Measurements from ENCODE around the gene ALKAL2. TPM values are rescaled to one million over a fixed set of nuclear protein-coding genes. Genes with fewer than 3 reads are reported as not detected.

Gene ALKAL2
- total and polyA plus RNA-seq, 9 of the 15 experiments (the other 6 are each of a cell fraction or from before 2014, with no cell fraction given) = not detected

DNA sequence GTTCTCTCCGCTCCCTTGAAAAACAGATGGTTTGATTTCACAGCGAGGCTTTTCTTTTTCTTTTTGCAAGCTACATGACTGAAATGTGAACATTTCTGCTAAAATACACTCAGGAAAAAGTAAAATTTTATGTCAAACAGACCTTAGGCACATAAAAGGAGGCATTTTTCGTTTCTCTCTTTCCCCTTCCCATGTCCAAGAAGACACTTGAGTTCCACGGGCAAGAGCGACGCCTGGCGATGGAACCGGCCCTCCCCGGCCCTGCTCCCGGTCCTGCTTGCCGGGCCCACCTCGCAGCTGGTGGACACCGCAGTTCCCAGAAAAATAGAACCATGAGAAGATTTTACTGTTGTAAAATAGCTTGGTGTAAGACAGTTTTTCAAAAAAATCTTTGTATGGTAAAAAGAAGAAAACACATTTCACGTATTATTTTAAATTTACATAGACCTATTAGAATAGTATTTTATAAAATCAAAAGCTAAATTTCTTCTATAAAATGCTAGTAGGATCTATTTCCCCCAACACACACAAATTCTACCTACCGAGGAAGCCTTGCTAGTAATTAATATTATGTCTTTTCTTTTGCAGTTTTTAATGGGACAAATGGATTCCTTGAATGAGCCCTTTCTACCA is 2.3 kb upstream of the ALKAL2 start:
- H3K27ac ChIP-seq (ENCODE audit: extremely low read depth, low read depth, low read length) = no peak overlapping the region
- ATAC-seq = peak; percentile 99
- peak overlapping the region; percentile 37 to 66; a peak in 2 of 4 replicates for H3K9ac ChIP-seq (ENCODE audit: insufficient read depth in 1 of 2, low read depth in 2 of 2, low read length in 2 of 2)
- peak overlapping the region; percentile 72 for H3K4me2 ChIP-seq (ENCODE audit: insufficient read depth, low read length)
- no peaks in the 10 kb centered on the region for H3K9me3 ChIP-seq (replicated peaks; ENCODE audit: control insufficient read depth, insufficient read depth, low read depth, low read length)
- peak; percentile 68 to 83 (median 78) for DNase-seq (ENCODE audit: extremely low read depth in 1 of 4, low spot score in 3 of 4)
- H3K27me3 ChIP-seq (ENCODE audit: control insufficient read depth in 2 of 2, insufficient read depth in 2 of 2, low read length in 2 of 2) = peaks cover 0 to under 1% of the 10 kb centered on the region in 2 experiments; a peak in 1 of 5 replicates
- H3K4me3 ChIP-seq = peak overlapping the region; percentile 36
- no peaks in the 10 kb centered on the region for H3K79me2 ChIP-seq (ENCODE audit: control insufficient read depth, insufficient read depth, low read length)
- H3K36me3 ChIP-seq (ENCODE audit: control insufficient read depth, insufficient read depth, low read length) = no peaks in the 10 kb centered on the region
- FAIRE-seq = peak; percentile 37
- H2AFZ ChIP-seq (ENCODE audit: low read depth, low read length) = peak overlapping the region; percentile 61
- in situ Hi-C loops (cut with MboI) = no loop called here
- CTCF ChIA-PET (ENCODE audit: low intra/inter-chr PET ratio) = interaction anchor here (0.6 to 2.9 kb wide), 3 partner anchors 44 to 272 kb away, joined by 3 to 34 read pairs (median 13); no protein-coding TSS in a partner anchor
- peaks cover 0 to 13% of the 10 kb centered on the region in 2 experiments; a peak in 3 of 5 replicates for H3K4me1 ChIP-seq (replicated peaks in 1 of 2; ENCODE audit: control insufficient read depth in 2 of 2, insufficient read depth in 2 of 2, low read length in 2 of 2)
- no peaks in the 10 kb centered on the region for H3K9me1 ChIP-seq (ENCODE audit: control insufficient read depth, insufficient read depth, low read length)
- WGBS (ENCODE audit: insufficient coverage, low coverage, missing lambda C conversion rate) = 2% methylated on average over 12 of the region's 15 CpGs
- POLR2A ChIA-PET = no interaction called here
- no peaks in the 10 kb centered on the region for H4K20me1 ChIP-seq (replicated peaks; ENCODE audit: control insufficient read depth, insufficient read depth, low read length)
- intact Hi-C loops (cut with micrococcal nuclease) = loop anchor here (1.0 kb wide), 2 partner anchors 44 to 118 kb away; no protein-coding TSS in a partner anchor
- BruUV-seq (replicated peaks) = no TSS peak
- TF ChIP-seq, protein P1, sequence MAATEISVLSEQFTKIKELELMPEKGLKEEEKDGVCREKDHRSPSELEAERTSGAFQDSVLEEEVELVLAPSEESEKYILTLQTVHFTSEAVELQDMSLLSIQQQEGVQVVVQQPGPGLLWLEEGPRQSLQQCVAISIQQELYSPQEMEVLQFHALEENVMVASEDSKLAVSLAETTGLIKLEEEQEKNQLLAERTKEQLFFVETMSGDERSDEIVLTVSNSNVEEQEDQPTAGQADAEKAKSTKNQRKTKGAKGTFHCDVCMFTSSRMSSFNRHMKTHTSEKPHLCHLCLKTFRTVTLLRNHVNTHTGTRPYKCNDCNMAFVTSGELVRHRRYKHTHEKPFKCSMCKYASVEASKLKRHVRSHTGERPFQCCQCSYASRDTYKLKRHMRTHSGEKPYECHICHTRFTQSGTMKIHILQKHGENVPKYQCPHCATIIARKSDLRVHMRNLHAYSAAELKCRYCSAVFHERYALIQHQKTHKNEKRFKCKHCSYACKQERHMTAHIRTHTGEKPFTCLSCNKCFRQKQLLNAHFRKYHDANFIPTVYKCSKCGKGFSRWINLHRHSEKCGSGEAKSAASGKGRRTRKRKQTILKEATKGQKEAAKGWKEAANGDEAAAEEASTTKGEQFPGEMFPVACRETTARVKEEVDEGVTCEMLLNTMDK (IDR thresholded peaks at IDR 0.05; ENCODE audit: borderline replicate concordance, insufficient read depth, low read depth, low read length, poor library complexity, severe bottlenecking) = peak; percentile 22
- peak; percentile 86 to 90 for TF ChIP-seq RAD21 (CRISPR knock-in tag; conservative IDR thresholded peaks at IDR 0.05 in 1 of 2, IDR thresholded peaks at IDR 0.05 in 1 of 2)
- 0 out of 2 replicates have a peak, but pooled peaks have one; percentile 12 for TF ChIP-seq CXXC5 (CRISPR knock-in tag; IDR thresholded peaks at IDR 0.05)
- TF ChIP-seq, protein P2, sequence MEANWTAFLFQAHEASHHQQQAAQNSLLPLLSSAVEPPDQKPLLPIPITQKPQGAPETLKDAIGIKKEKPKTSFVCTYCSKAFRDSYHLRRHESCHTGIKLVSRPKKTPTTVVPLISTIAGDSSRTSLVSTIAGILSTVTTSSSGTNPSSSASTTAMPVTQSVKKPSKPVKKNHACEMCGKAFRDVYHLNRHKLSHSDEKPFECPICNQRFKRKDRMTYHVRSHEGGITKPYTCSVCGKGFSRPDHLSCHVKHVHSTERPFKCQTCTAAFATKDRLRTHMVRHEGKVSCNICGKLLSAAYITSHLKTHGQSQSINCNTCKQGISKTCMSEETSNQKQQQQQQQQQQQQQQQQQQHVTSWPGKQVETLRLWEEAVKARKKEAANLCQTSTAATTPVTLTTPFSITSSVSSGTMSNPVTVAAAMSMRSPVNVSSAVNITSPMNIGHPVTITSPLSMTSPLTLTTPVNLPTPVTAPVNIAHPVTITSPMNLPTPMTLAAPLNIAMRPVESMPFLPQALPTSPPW (CRISPR knock-in tag; IDR thresholded peaks at IDR 0.05) = no peak
- TF ChIP-seq DPF2 (IDR thresholded peaks at IDR 0.05) = peak; percentile 35; the same call in 1 of the 2 replicates
- no peak for TF ChIP-seq ZC3H4 (CRISPR knock-in tag; IDR thresholded peaks at IDR 0.05; ENCODE audit: borderline replicate concordance)
- no peak for TF ChIP-seq CTBP1 (IDR thresholded peaks at IDR 0.05; ENCODE audit: borderline replicate concordance)
- no peak for TF ChIP-seq ZNF699 (CRISPR knock-in tag; IDR thresholded peaks at IDR 0.05; ENCODE audit: insufficient replicate concordance)
- TF ChIP-seq DEAF1 (CRISPR knock-in tag; IDR thresholded peaks at IDR 0.05) = peak; percentile 77
- no peak for TF ChIP-seq GTF2F1 (IDR thresholded peaks at IDR 0.05; ENCODE audit: low read depth, low read length)
- TF ChIP-seq MTA1 (IDR thresholded peaks at IDR 0.05; ENCODE audit: borderline replicate concordance) = no peak
- TF ChIP-seq ELK1 (CRISPR knock-in tag; IDR thresholded peaks at IDR 0.05) = no peak
- TF ChIP-seq ZNF583 (CRISPR knock-in tag; IDR thresholded peaks at IDR 0.05) = no peak
- TF ChIP-seq, protein P3, sequence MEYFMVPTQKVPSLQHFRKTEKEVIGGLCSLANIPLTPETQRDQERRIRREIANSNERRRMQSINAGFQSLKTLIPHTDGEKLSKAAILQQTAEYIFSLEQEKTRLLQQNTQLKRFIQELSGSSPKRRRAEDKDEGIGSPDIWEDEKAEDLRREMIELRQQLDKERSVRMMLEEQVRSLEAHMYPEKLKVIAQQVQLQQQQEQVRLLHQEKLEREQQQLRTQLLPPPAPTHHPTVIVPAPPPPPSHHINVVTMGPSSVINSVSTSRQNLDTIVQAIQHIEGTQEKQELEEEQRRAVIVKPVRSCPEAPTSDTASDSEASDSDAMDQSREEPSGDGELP (CRISPR knock-in tag; IDR thresholded peaks at IDR 0.05; ENCODE audit: borderline replicate concordance) = peak; percentile 55; the same call in 1 of the 2 replicates
